ENCODE results near the gene CR1. TPM values are rescaled to one million over a fixed set of nuclear protein-coding genes. Genes with fewer than 3 reads are reported as not detected.
"Not testable (repeated sequence)": the region's sequence is repeated elsewhere in the genome, so short reads cannot be mapped to it uniquely, and the experiment has no call there.

Gene CR1
- total RNA-seq, 1 donor from 2014 or later: 0.09 TPM

- H3K4me1 Mint-ChIP-seq (ENCODE audit: low read depth, unreplicated experiment); H3K4me3 ChIP-seq (ENCODE audit: insufficient read depth, low read depth, low read length); H3K27me3 Mint-ChIP-seq (ENCODE audit: low read depth, unreplicated experiment); H3K27ac ChIP-seq (ENCODE audit: low read depth, low read length); H2AFZ ChIP-seq (ENCODE audit: low read depth, low read length); H3K4me3 Mint-ChIP-seq (ENCODE audit: unreplicated experiment); H4K20me1 ChIP-seq (ENCODE audit: insufficient read depth, low read length); H3K27me3 ChIP-seq (ENCODE audit: insufficient read depth, low read length); DNase-seq (ENCODE audit: low read depth); H3K4me2 ChIP-seq (ENCODE audit: low read length); H3K9me3 ChIP-seq (ENCODE audit: insufficient read depth, low read depth, low read length); H3K9ac ChIP-seq (ENCODE audit: low read length); H3K36me3 ChIP-seq (ENCODE audit: insufficient read depth, low read length); H3K79me2 ChIP-seq (ENCODE audit: insufficient read depth, low read length); H3K27ac Mint-ChIP-seq (ENCODE audit: unreplicated experiment); H3K36me3 Mint-ChIP-seq (ENCODE audit: low read depth, unreplicated experiment); FAIRE-seq; H3K4me1 ChIP-seq (ENCODE audit: insufficient read depth, low read length); H3K9me3 Mint-ChIP-seq (ENCODE audit: unreplicated experiment): not testable (repeated sequence)
Measured at GRCh38 chr1:207638487-207639145, 142.7 kb downstream of the CR1 start.

- not testable (repeated sequence) for H3K27me3 Mint-ChIP-seq (ENCODE audit: low read depth, unreplicated experiment); H3K9me3 Mint-ChIP-seq (ENCODE audit: unreplicated experiment); H3K27me3 ChIP-seq (ENCODE audit: insufficient read depth, low read length); DNase-seq (ENCODE audit: low read depth); H3K4me1 Mint-ChIP-seq (ENCODE audit: low read depth, unreplicated experiment); H3K4me1 ChIP-seq (ENCODE audit: insufficient read depth, low read length); H3K79me2 ChIP-seq (ENCODE audit: insufficient read depth, low read length); H3K36me3 Mint-ChIP-seq (ENCODE audit: low read depth, unreplicated experiment); H3K9ac ChIP-seq (ENCODE audit: low read length); H3K4me2 ChIP-seq (ENCODE audit: low read length); H4K20me1 ChIP-seq (ENCODE audit: insufficient read depth, low read length); H3K4me3 ChIP-seq (ENCODE audit: insufficient read depth, low read depth, low read length); H3K4me3 Mint-ChIP-seq (ENCODE audit: unreplicated experiment); FAIRE-seq; H2AFZ ChIP-seq (ENCODE audit: low read depth, low read length); H3K36me3 ChIP-seq (ENCODE audit: insufficient read depth, low read length); H3K9me3 ChIP-seq (ENCODE audit: insufficient read depth, low read depth, low read length); H3K27ac Mint-ChIP-seq (ENCODE audit: unreplicated experiment); H3K27ac ChIP-seq (ENCODE audit: low read depth, low read length)
Measured at GRCh38 chr1:207639362-207639761, 143.4 kb downstream of the CR1 start.

- Mint-ChIP-seq H3K27me3 (ENCODE audit: low read depth, unreplicated experiment) (peaks cover 24% of the 10 kb centered on the region), H3K9me3 (ENCODE audit: unreplicated experiment) (peaks cover 3% of the 10 kb centered on the region), H3K36me3 (ENCODE audit: low read depth, unreplicated experiment) (no peaks in the 10 kb centered on the region), H3K27ac (ENCODE audit: unreplicated experiment) (no peak overlapping the region), H3K4me3 (ENCODE audit: unreplicated experiment) (peak overlapping the region; percentile 73), H3K4me1 (ENCODE audit: low read depth, unreplicated experiment) (no peaks in the 10 kb centered on the region)
- no peaks in the 10 kb centered on the region for H3K9me3 ChIP-seq (ENCODE audit: insufficient read depth, low read depth, low read length)
- H3K79me2 ChIP-seq (ENCODE audit: insufficient read depth, low read length): no peaks in the 10 kb centered on the region
- TF ChIP-seq CTCF (IDR thresholded peaks at IDR 0.05; ENCODE audit: insufficient read depth, low read depth, low read length): no peak
- peaks cover 10% of the 10 kb centered on the region for H3K4me1 ChIP-seq (ENCODE audit: insufficient read depth, low read length)
- FAIRE-seq (no peak), DNase-seq (ENCODE audit: low read depth) (no peak)
- H3K4me2 ChIP-seq (ENCODE audit: low read length): peak overlapping the region; percentile 86
- no peak overlapping the region for H3K9ac ChIP-seq (ENCODE audit: low read length)
- no peaks in the 10 kb centered on the region for H4K20me1 ChIP-seq (ENCODE audit: insufficient read depth, low read length)
- H3K27me3 ChIP-seq (ENCODE audit: insufficient read depth, low read length): peaks cover 10% of the 10 kb centered on the region
- H3K27ac ChIP-seq (ENCODE audit: low read depth, low read length): no peak overlapping the region
- no peaks in the 10 kb centered on the region for H3K36me3 ChIP-seq (ENCODE audit: insufficient read depth, low read length)
- peak overlapping the region; percentile 65 for H3K4me3 ChIP-seq (ENCODE audit: insufficient read depth, low read depth, low read length)
- no peak overlapping the region for H2AFZ ChIP-seq (ENCODE audit: low read depth, low read length)
Measured at GRCh38 chr1:207644166-207644851, 148.4 kb downstream of the CR1 start.
